Limb (tissue), 2 donors: ENCODE data around the gene GALT.

Experiments
- DNase-seq, 2 donors: peaks; one replicate each; pipeline ENCODE4 v3.0.0-alpha.2; 2016; ENCODE audit errors: extremely low spot score in 2 of 2

GALT gene

GRCh38 chr9:34646211-34647083 is at the start of gene GALT:
Gene GALT (plus strand): TSS chr9:34646675. CDS start chr9:34646705, 30 bp downstream.
- peak; percentile 88 to 97 for DNase-seq

- no peak for DNase-seq
These were observed 46.9 kb upstream of the GALT start for GRCh38 chr9:34599546-34599945.

- DNase-seq: no peak
These were observed 45.6 kb upstream of the GALT start for GRCh38 chr9:34600908-34601307.

- no peak for DNase-seq
These were observed 44.4 kb upstream of the GALT start for GRCh38 chr9:34601937-34602573.

GRCh38 chr9:34603610-34604231 is 42.8 kb upstream of the GALT start:
- peak; percentile 65 to 89 for DNase-seq

GRCh38 chr9:34606190-34606589 is 40.3 kb upstream of the GALT start:
- no peak for DNase-seq

GRCh38 chr9:34606905-34607304 is 39.6 kb upstream of the GALT start:
- DNase-seq: no peak

GRCh38 chr9:34607331-34607730 is 39.1 kb upstream of the GALT start:
- DNase-seq: no peak

GRCh38 chr9:34610434-34611206 is 35.9 kb upstream of the GALT start:
- DNase-seq: no peak

GRCh38 chr9:34611251-34611810 is 35.1 kb upstream of the GALT start:
- no peak for DNase-seq

- peak; percentile 83 to 93 for DNase-seq
These were observed 34.4 kb upstream of the GALT start, which contains the start of gene RPP25L for GRCh38 chr9:34611811-34612787. Gene RPP25L (minus strand): TSS chr9:34612097. CDS start chr9:34611296, 801 bp downstream.

- peak; percentile 84 to 85 for DNase-seq
These were observed 33.6 kb upstream of the GALT start for GRCh38 chr9:34612788-34613390.

GRCh38 chr9:34615132-34615531 is 31.3 kb upstream of the GALT start:
- DNase-seq: no peak

GRCh38 chr9:34620061-34620994 is 26.1 kb upstream of the GALT start, which contains the start of gene DCTN3:
Gene DCTN3 (minus strand): TSS chr9:34620495. CDS start chr9:34620464, 31 bp downstream.
- DNase-seq: peak; percentile 89 to 97

- no peak for DNase-seq
These were observed 22.9 kb upstream of the GALT start for GRCh38 chr9:34623374-34624235.

- DNase-seq: peak in 1 of 2 donors; percentile 58
These were observed 21.8 kb upstream of the GALT start for GRCh38 chr9:34624475-34625185.

- no peak for DNase-seq
These were observed 21.3 kb upstream of the GALT start for GRCh38 chr9:34625186-34625486.
